PFSK-1 (cell line): ENCODE measurements around the gene SLC48A1.

ENCODE experiments used
- FOXP2 ChIP-seq: optimal IDR thresholded peaks from 2 replicates; pipeline ENCODE3; 2011; ENCODE audit warnings: borderline replicate concordance, control low read depth, inconsistent platforms; ENCODE audit not compliant: insufficient read depth; ENCODE audit errors: extremely low read length, extremely low read depth
- POLR2AphosphoS5 ChIP-seq: IDR thresholded peaks from 2 replicates; pipeline ENCODE4 v1.6.1; 2012; ENCODE audit warnings: low read depth, mild to moderate bottlenecking, control low read depth, low read length, moderate library complexity
- SIN3A ChIP-seq: IDR thresholded peaks from 2 replicates; pipeline ENCODE4 v1.6.1; 2012; ENCODE audit warnings: mild to moderate bottlenecking, low read length, moderate library complexity, borderline replicate concordance; ENCODE audit not compliant: insufficient read depth
- TAF1 ChIP-seq: IDR thresholded peaks from 2 replicates; pipeline ENCODE4 v1.6.1; 2012; ENCODE audit warnings: low read length, control low read depth, borderline replicate concordance; ENCODE audit not compliant: insufficient read depth
- TF ChIP-seq, protein P1 (sequence below), 2 experiments: IDR thresholded peaks; 2 replicates each; pipeline versions ENCODE4 v1.6.1 to v1.8.0; 2011 to 2012; ENCODE audit warnings: low read depth in 2 of 2, low read length in 2 of 2, control low read depth in 1 of 2, inconsistent platforms in 1 of 2, mild to moderate bottlenecking in 1 of 2, moderate library complexity in 1 of 2; ENCODE audit not compliant: insufficient read depth in 1 of 2

SLC48A1 gene

DNA sequence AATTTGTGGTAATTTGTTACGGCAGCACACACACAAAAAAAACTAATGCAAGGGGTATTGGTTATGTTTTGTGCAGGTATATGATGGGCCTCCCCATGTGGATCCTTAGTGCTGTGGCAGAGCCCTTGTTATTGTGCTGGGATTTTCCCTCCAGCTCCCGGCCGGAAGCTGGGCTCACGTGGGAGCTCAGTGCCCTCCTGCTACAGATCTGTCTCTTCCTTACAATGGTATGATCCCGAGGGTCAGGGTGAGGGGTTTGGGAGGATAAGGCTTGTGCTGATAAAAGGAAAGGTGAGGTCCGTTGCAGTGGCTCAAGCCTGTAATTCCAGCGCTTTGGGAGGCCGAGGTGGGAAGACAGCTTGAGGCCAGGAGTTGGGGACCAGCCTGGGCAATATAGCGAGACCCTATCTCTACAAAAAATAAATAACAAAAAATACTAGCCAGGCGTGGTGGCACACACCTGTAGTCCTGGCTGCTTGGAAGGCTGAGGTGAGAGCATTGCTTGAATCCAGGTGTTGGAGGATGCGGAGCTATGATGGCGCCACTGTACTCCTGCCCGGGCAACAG, 861 bp upstream of the SLC48A1 start:
- TF ChIP-seq SIN3A (no peak), FOXP2 (no peak), POLR2AphosphoS5 (no peak), TAF1 (no peak)
- TF ChIP-seq, protein P1, sequence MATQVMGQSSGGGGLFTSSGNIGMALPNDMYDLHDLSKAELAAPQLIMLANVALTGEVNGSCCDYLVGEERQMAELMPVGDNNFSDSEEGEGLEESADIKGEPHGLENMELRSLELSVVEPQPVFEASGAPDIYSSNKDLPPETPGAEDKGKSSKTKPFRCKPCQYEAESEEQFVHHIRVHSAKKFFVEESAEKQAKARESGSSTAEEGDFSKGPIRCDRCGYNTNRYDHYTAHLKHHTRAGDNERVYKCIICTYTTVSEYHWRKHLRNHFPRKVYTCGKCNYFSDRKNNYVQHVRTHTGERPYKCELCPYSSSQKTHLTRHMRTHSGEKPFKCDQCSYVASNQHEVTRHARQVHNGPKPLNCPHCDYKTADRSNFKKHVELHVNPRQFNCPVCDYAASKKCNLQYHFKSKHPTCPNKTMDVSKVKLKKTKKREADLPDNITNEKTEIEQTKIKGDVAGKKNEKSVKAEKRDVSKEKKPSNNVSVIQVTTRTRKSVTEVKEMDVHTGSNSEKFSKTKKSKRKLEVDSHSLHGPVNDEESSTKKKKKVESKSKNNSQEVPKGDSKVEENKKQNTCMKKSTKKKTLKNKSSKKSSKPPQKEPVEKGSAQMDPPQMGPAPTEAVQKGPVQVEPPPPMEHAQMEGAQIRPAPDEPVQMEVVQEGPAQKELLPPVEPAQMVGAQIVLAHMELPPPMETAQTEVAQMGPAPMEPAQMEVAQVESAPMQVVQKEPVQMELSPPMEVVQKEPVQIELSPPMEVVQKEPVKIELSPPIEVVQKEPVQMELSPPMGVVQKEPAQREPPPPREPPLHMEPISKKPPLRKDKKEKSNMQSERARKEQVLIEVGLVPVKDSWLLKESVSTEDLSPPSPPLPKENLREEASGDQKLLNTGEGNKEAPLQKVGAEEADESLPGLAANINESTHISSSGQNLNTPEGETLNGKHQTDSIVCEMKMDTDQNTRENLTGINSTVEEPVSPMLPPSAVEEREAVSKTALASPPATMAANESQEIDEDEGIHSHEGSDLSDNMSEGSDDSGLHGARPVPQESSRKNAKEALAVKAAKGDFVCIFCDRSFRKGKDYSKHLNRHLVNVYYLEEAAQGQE (IDR thresholded peaks at IDR 0.05; ENCODE audit: insufficient read depth in 1 of 2, low read depth in 2 of 2, low read length in 2 of 2), result no peak

DNA sequence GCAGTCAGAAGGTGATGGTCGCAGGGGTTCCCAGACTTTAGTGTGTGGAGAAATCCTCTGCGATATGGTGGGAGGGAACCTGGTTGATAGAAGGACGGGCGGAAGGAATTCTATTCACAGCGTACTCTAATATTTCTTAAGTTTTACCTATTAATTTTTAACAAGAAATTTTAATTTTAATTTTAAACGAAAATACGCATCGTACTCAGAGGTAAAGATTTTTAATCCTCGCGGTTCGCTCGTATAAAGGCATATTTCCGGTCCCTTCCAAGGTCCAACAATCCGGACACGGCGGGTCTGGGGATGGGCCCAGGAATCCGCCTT, 338 bp upstream of the SLC48A1 start:
- TF ChIP-seq POLR2AphosphoS5 (no peak), TAF1 (no peak), SIN3A (no peak)
- TF ChIP-seq, protein P1 (IDR thresholded peaks at IDR 0.05; ENCODE audit: insufficient read depth in 1 of 2, low read depth in 2 of 2, low read length in 2 of 2), result no peak

DNA sequence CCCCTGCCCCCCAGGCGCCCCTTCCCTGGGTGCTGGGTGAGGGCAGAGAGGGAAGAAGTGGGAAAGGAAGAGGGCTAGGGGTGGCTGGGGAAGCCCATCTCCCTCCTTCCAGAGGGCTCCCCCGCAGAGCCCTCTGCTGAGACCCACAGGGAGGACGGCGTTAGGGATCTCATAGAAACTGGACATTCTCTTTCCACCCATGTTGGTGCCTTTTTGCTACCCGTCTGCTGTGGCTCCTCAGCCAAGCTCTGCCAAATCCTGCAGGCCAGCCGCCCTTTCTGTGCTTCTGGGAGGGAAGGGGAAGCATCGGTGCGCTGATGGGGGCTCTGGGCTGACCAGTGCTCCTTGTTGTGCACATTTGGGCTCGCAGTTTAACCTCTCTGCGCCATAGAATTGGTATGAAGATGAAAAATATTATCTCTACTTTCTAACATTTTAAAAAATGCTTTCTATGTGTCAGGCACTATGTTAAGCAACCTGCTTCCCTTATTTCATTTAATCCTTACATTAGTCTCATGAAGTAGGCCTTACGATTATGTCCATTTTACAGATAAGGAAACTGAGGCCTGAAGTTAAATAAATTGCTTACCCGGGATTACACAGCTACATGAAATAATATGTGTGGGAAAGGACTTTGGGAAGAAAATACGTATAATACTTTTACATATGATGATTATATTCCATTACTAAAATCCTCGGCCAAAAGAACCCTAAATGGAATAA, 981 bp downstream of the SLC48A1 start:
- TF ChIP-seq POLR2AphosphoS5, result no peak
- TF ChIP-seq, protein P1 (IDR thresholded peaks at IDR 0.05; ENCODE audit: insufficient read depth in 1 of 2, low read depth in 2 of 2, low read length in 2 of 2), result no peak
- no peak for TF ChIP-seq SIN3A
- TF ChIP-seq FOXP2, result no peak

DNA sequence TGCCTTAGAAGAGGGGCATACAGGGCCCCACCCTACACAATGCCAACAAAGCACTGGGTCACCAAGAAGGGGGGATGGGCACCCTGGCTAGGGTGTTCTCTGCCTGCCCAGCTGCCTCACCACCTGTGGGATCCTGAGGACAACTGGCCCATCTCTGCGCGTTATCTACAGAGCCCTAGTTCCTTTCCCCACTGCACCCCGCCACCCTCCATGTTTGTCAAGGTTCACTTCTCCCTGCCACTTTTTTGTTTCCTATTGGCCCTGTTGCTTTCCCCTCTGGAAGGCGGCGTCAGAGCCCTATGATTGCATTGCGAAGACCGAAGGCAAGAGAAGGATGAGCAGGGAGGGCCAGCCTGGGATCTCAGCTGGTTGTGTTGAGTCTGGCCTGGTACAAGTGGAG, 1.6 kb downstream of the SLC48A1 start:
- no peak for TF ChIP-seq POLR2AphosphoS5
- no peak for TF ChIP-seq FOXP2
- TF ChIP-seq SIN3A, result no peak
- TF ChIP-seq, protein P1 (IDR thresholded peaks at IDR 0.05; ENCODE audit: insufficient read depth in 1 of 2, low read depth in 2 of 2, low read length in 2 of 2), result no peak
- no peak for TF ChIP-seq TAF1
